ENCODE results near the gene CEP170B.

Gene CEP170B

GRCh38 chr14:104864267-104865080 is 594 bp upstream of the CEP170B start:
- H3K4me3 ChIP-seq = peak overlapping the region; percentile 97
- TF ChIP-seq CTCF (IDR thresholded peaks at IDR 0.05) = no peak
- DNase-seq (ENCODE audit: low spot score) = no peak
- peak overlapping the region in 1 of 2 donors; percentile 92 for H3K27ac ChIP-seq

GRCh38 chr14:104865631-104866441 is 768 bp downstream of the CEP170B start:
- TF ChIP-seq CTCF (IDR thresholded peaks at IDR 0.05) = no peak
- Histone ChIP-seq H3K27ac (peak overlapping the region; percentile 66 to 92), H3K4me3 (peak overlapping the region; percentile 97)
- peak; percentile 84 for DNase-seq (ENCODE audit: low spot score)

GRCh38 chr14:104866451-104867370 is 1.6 kb downstream of the CEP170B start:
- peak overlapping the region in 1 of 2 donors; percentile 92 for H3K27ac ChIP-seq

GRCh38 chr14:104867371-104868059 is 2.4 kb downstream of the CEP170B start:
- H3K4me3 ChIP-seq = no peak overlapping the region
- DNase-seq (ENCODE audit: low spot score) = no peak
- no peak for TF ChIP-seq CTCF (IDR thresholded peaks at IDR 0.05)
- no peak overlapping the region for H3K27ac ChIP-seq

More at GRCh38 chr14:104866451-104867370, 1.6 kb downstream of the CEP170B start:
- DNase-seq (ENCODE audit: low spot score) = no peak
- H3K4me3 ChIP-seq = peak overlapping the region; percentile 97
- TF ChIP-seq CTCF (IDR thresholded peaks at IDR 0.05) = no peak

GRCh38 chr14:104868060-104868740 is 3.1 kb downstream of the CEP170B start:
- no peak for DNase-seq (ENCODE audit: low spot score)
- H3K27ac ChIP-seq = no peak overlapping the region
- H3K4me3 ChIP-seq = no peak overlapping the region
- no peak for TF ChIP-seq CTCF (IDR thresholded peaks at IDR 0.05)

Data from coronary artery (tissue), 2 donors.